AG04450 (cell line): ENCODE data around the gene TOMM70. TPM values are rescaled to one million over a fixed set of nuclear protein-coding genes. Genes with fewer than 3 reads are reported as not detected.
A peak's percentile ranks its signal among the peaks of the same experiment; 100 is the strongest.
"Not testable (repeated sequence)": the region's sequence is repeated elsewhere in the genome, so short reads cannot be mapped to it uniquely, and the experiment has no call there.

ENCODE experiments used
- CTCF ChIA-PET: fragments of 300-600, 350-600 bp; formaldehyde crosslinking; extraction: SDS; loops from one replicate; lab custom pipeline; 2022; ENCODE audit warnings: antibody characterized with exemption, inconsistent platforms; lab: Charles Lee
- POLR2A ChIA-PET: fragments of 350-600 bp; formaldehyde crosslinking; extraction: SDS; loops from one replicate; lab custom pipeline; 2021; ENCODE audit warnings: antibody characterized with exemption, inconsistent platforms; lab: Yijun Ruan, JAX
- DNase-seq: peaks from one replicate; pipeline ENCODE4 v3.0.0-alpha.2; 2011; ENCODE audit warnings: low read depth, low spot score
- H3K27ac ChIP-seq: one replicate; pipeline ENCODE4 v1.5.1; 2012; ENCODE audit warnings: low read depth, low read length, control low read depth
- H3K27me3 ChIP-seq: one replicate; pipeline ENCODE4 v1.6.0; 2012; ENCODE audit warnings: low read length; ENCODE audit not compliant: control insufficient read depth, insufficient read depth
- H3K4me3 ChIP-seq: 2 replicates; pipeline ENCODE4 v1.5.1; 2011; ENCODE audit warnings: mild to moderate bottlenecking, low read depth, low read length, control low read depth
- H3K9me3 ChIP-seq: 2 replicates; pipeline ENCODE4 v1.5.1; 2012; ENCODE audit warnings: low read length; ENCODE audit not compliant: control insufficient read depth, insufficient read depth
- CTCF ChIP-seq: IDR thresholded peaks from 2 replicates; pipeline ENCODE4 v1.5.1; 2011; ENCODE audit warnings: low read depth, low read length, control low read depth, inconsistent platforms
- polyA plus RNA-seq: library from polyadenylated mRNA; depleted of rRNA; stranded (reverse); fragments of >200 nt; gene quantifications from 2 replicates; pipeline ENCODE4 v1.2.3, GENCODE V29; 2011

The TOMM70 gene
- polyA plus RNA-seq, 1 experiment, result 53.7 TPM

- ChIA-PET POLR2A (interaction anchor here (0.6 to 1.2 kb wide), 3 partner anchors 42 to 1263 kb away, joined by 6 read pairs; partner anchors contain the start of genes LNP1 and TOMM70), CTCF (interaction anchor here (0.5 to 1.2 kb wide), 4 partner anchors 17 to 502 kb away, joined by 3 to 5 read pairs (median 4); no protein-coding TSS in a partner anchor)
- Histone ChIP-seq H3K27me3 (no peaks in the 10 kb centered on the region), H3K9me3 (no peaks in the 10 kb centered on the region), H3K4me3 (peak overlapping the region; percentile 72), H3K27ac (peak overlapping the region; percentile 25)
- no peak for DNase-seq
- no peak for TF ChIP-seq CTCF
Measured at GRCh38 chr3:100333970-100334487, 66.9 kb downstream of the TOMM70 start.

DNA sequence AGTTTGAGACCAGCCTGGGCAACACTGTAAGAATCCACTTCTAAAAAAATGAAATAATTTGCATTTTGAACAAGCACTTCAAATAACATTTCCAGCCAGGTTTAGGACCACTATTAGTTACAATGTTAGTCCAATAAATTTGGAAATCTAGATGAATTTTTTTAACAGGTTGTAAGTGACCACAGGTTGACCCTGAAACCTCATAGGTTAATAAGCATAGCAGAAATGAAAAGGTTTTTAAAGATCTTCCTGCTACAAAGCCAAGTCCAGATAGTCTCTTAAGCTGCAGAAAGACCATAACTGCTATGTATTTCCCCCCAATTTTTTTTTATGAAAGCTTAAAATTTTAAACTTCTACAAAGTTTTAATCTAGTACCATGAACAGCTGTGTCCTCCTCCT, 67.8 kb downstream of the TOMM70 start:
- CTCF ChIA-PET, result interaction anchor here (1.2 kb wide), 1 partner anchor 16 kb away, joined by 3 read pairs; no protein-coding TSS in a partner anchor
- TF ChIP-seq CTCF, result no peak

DNA sequence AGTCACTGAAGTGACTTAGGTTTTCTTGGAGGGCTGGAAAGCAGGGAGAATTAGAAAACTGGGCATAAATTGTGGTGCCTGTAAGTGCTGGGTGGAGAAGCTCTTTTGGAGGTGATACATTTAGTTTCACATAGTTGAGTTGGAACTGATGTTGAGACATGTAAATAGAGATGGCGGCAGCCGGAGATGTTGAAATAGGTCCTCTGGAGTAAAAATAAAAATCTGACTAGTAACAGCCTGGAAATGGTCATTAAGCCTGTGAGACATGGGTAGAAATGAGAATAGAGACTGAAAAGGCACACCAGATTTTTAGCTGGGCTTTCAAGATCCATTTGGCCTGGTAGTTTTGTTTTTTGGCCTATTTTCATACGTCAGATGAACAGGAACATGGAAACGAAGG, 69.2 kb downstream of the TOMM70 start:
- Histone ChIP-seq H3K4me3 (no peak overlapping the region), H3K27ac (no peak overlapping the region), H3K27me3 (no peaks in the 10 kb centered on the region), H3K9me3 (no peaks in the 10 kb centered on the region)
- POLR2A ChIA-PET, result no interaction called here
- DNase-seq, result no peak
- TF ChIP-seq CTCF, result no peak
- CTCF ChIA-PET, result interaction anchor here (0.6 to 1.2 kb wide), 2 partner anchors 9 to 495 kb away, joined by 3 read pairs; no protein-coding TSS in a partner anchor

More for the DNA sequence above, 67.8 kb downstream of the TOMM70 start:
- no peak overlapping the region for H3K27ac ChIP-seq
- no peaks in the 10 kb centered on the region for H3K9me3 ChIP-seq
- no peaks in the 10 kb centered on the region for H3K27me3 ChIP-seq
- DNase-seq, result no peak
- POLR2A ChIA-PET, result interaction anchor here (0.8 kb wide), 1 partner anchor 394 kb away, joined by 3 read pairs; no protein-coding TSS in a partner anchor
- no peak overlapping the region for H3K4me3 ChIP-seq

- H3K27ac ChIP-seq, result no peak overlapping the region
- ChIA-PET CTCF (no interaction called here), POLR2A (no interaction called here)
- DNase-seq, result no peak
- TF ChIP-seq CTCF, result no peak
- no peak overlapping the region for H3K4me3 ChIP-seq
- no peaks in the 10 kb centered on the region for H3K9me3 ChIP-seq
- H3K27me3 ChIP-seq, result no peaks in the 10 kb centered on the region
Measured at GRCh38 chr3:100330651-100331050, 70.2 kb downstream of the TOMM70 start.

- H3K4me3 ChIP-seq, result no peak overlapping the region
- no peaks in the 10 kb centered on the region for H3K9me3 ChIP-seq
- no peak for DNase-seq
- ChIA-PET CTCF (no interaction called here), POLR2A (no interaction called here)
- no peak for TF ChIP-seq CTCF
- H3K27ac ChIP-seq, result no peak overlapping the region
- H3K27me3 ChIP-seq, result no peaks in the 10 kb centered on the region
Measured at GRCh38 chr3:100329800-100330489, 70.9 kb downstream of the TOMM70 start.

DNA sequence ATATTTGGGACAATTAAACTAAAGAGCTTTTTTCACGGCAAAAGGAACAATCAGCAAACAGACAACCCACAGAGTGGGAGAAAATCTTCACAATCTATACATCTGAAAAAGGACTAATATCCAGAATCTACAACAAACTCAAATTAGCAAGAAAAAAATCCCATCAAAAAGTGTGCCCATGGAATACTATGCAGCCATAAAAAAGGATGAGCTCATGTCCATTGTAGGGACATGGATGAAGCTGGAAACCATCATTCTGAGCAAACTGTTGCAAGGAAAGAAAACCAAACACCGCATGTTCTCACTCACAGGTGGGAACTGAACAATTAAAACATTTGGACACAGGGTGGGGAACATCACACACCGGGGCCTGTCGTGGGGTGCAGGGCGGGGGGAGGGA, 73.5 kb downstream of the TOMM70 start:
- ChIA-PET POLR2A (interaction anchor here (0.6 kb wide), 1 partner anchor 12 kb away, joined by 5 read pairs; no protein-coding TSS in a partner anchor), CTCF (interaction anchor here (1.0 to 1.6 kb wide), 2 partner anchors 11 to 135 kb away, joined by 4 to 7 read pairs; no protein-coding TSS in a partner anchor)
- DNase-seq, H3K27me3 ChIP-seq, H3K4me3 ChIP-seq, H3K9me3 ChIP-seq, H3K27ac ChIP-seq: not testable (repeated sequence)
